IMR-90 (cell line): Measurements from ENCODE around the gene DCTN2. TPM values are rescaled to one million over a fixed set of nuclear protein-coding genes. Genes with fewer than 3 reads are reported as not detected.

ENCODE experiments used
- ATAC-seq: fragments of 200-7000 bp; cut with Tn5 transposase; 2 replicates; pipeline ENCODE4 v1.9.1; 2020; ENCODE audit warnings: low read depth, mild to moderate bottlenecking, moderate library complexity
- BruUV-seq: library from RNA; stranded (reverse); fragments of 400-500 nt; replicated peaks from 2 replicates; lab custom pipeline; 2021; lab: Mats Ljungman, UMichigan
- CTCF ChIA-PET: fragments of 300-600 bp; formaldehyde crosslinking; extraction: SDS; loops from one replicate; lab custom pipeline; 2021; ENCODE audit warnings: antibody characterized with exemption; lab: Yijun Ruan, JAX
- POLR2A ChIA-PET: fragments of 300-600 bp; sonication (Branson Sonifier 250); formaldehyde crosslinking; loops from one replicate; lab custom pipeline; 2022; ENCODE audit warnings: antibody characterized with exemption; ENCODE audit not compliant: unreplicated experiment; lab: Charles Lee
- DNase-seq: peaks from one replicate; pipeline ENCODE4 v3.0.0; 2013
- H2AFZ ChIP-seq: replicated peaks from 2 replicates; pipeline ENCODE3; 2013; ENCODE audit warnings: low read length, mild to moderate bottlenecking; ENCODE audit not compliant: poor library complexity
- H2AK5ac ChIP-seq: 2 replicates; pipeline ENCODE4 v1.6.1; 2013; ENCODE audit warnings: low read depth, low read length, inconsistent platforms
- H2AK9ac ChIP-seq: replicated peaks from 2 replicates; pipeline ENCODE3; 2013; ENCODE audit warnings: mild to moderate bottlenecking, low read depth, low read length, moderate library complexity; ENCODE audit not compliant: poor library complexity
- H2BK120ac ChIP-seq: 2 replicates; pipeline ENCODE4 v1.6.1; 2013; ENCODE audit warnings: low read depth, low read length, inconsistent platforms
- H2BK15ac ChIP-seq: 3 replicates; pipeline ENCODE4 v1.6.1; 2013; ENCODE audit warnings: low read depth, low read length, inconsistent platforms
- H2BK20ac ChIP-seq: 2 replicates; pipeline ENCODE4 v1.6.1; 2013; ENCODE audit warnings: low read depth, mild to moderate bottlenecking, inconsistent platforms, low read length, moderate library complexity
- H2BK5ac ChIP-seq: 2 replicates; pipeline ENCODE4 v1.6.1; 2013; ENCODE audit warnings: mild to moderate bottlenecking, low read depth, low read length, inconsistent platforms; ENCODE audit not compliant: poor library complexity, severe bottlenecking
- H3K14ac ChIP-seq: replicated peaks from 2 replicates; pipeline ENCODE4 v1.6.1; 2013; ENCODE audit warnings: low read depth, low read length, inconsistent platforms
- H3K18ac ChIP-seq: 2 replicates; pipeline ENCODE4 v1.6.1; 2013; ENCODE audit warnings: low read depth, low read length, control low read depth
- H3K23ac ChIP-seq: 2 replicates; pipeline ENCODE4 v1.6.1; 2013; ENCODE audit warnings: low read depth, low read length, inconsistent platforms
- H3K27ac ChIP-seq: 2 replicates; pipeline ENCODE4 v1.5.1; 2013; ENCODE audit warnings: mild to moderate bottlenecking, control low read depth, low read length; ENCODE audit not compliant: insufficient read depth
- H3K27me3 ChIP-seq: 2 replicates; pipeline ENCODE4 v1.6.1; 2013; ENCODE audit warnings: low read length; ENCODE audit not compliant: control insufficient read depth, insufficient read depth
- H3K36me3 ChIP-seq: 2 replicates; pipeline ENCODE4 v1.6.1; 2013; ENCODE audit warnings: low read length, mixed read lengths; ENCODE audit not compliant: control insufficient read depth, insufficient read depth
- H3K4ac ChIP-seq: 2 replicates; pipeline ENCODE4 v1.6.1; 2013; ENCODE audit warnings: low read depth, low read length, inconsistent platforms
- H3K4me1 ChIP-seq: 2 replicates; pipeline ENCODE4 v1.6.1; 2013; ENCODE audit warnings: low read length, mixed read lengths; ENCODE audit not compliant: control insufficient read depth, insufficient read depth
- H3K4me2 ChIP-seq: 2 replicates; pipeline ENCODE4 v1.6.1; 2013; ENCODE audit warnings: low read depth, mild to moderate bottlenecking, control low read depth, low read length, moderate library complexity
- H3K4me3 ChIP-seq: 2 replicates; pipeline ENCODE4 v1.5.1; 2013; ENCODE audit warnings: low read depth, mild to moderate bottlenecking, control low read depth, low read length, moderate library complexity; ENCODE audit not compliant: insufficient read depth
- H3K56ac ChIP-seq: 2 replicates; pipeline ENCODE4 v1.6.1; 2013; ENCODE audit warnings: low read length, inconsistent platforms; ENCODE audit not compliant: insufficient read depth; ENCODE audit errors: extremely low read depth
- H3K79me1 ChIP-seq, 2 experiments: 2 replicates each; pipeline ENCODE4 v1.6.1; 2013; ENCODE audit warnings: low read length in 2 of 2, inconsistent platforms in 1 of 2, low read depth in 1 of 2
- H3K9ac ChIP-seq: 2 replicates; pipeline ENCODE4 v1.6.1; 2013; ENCODE audit warnings: low read depth, low read length, control low read depth
- H3K9me1 ChIP-seq: 2 replicates; pipeline ENCODE4 v1.6.1; 2013; ENCODE audit warnings: low read length, inconsistent platforms; ENCODE audit not compliant: insufficient read depth
- H3K9me3 ChIP-seq: 2 replicates; pipeline ENCODE4 v1.6.1; 2013; ENCODE audit warnings: low read length; ENCODE audit not compliant: control insufficient read depth, insufficient read depth
- H4K20me1 ChIP-seq: 2 replicates; pipeline ENCODE4 v1.6.1; 2013; ENCODE audit warnings: low read length, inconsistent platforms; ENCODE audit not compliant: insufficient read depth
- H4K5ac ChIP-seq: 2 replicates; pipeline ENCODE4 v1.6.1; 2013; ENCODE audit warnings: mild to moderate bottlenecking, low read depth, low read length, control low read depth
- H4K8ac ChIP-seq, 2 experiments: 2 replicates each; pipeline ENCODE4 v1.6.1; 2013; ENCODE audit warnings: low read depth in 2 of 2, low read length in 2 of 2, control low read depth in 1 of 2, inconsistent platforms in 1 of 2
- H4K91ac ChIP-seq: 2 replicates; pipeline ENCODE4 v1.6.1; 2013; ENCODE audit warnings: low read depth, low read length, inconsistent platforms; ENCODE audit not compliant: insufficient read depth
- BHLHE40 ChIP-seq: fragments of 150-350 bp; IDR thresholded peaks from 2 replicates; pipeline ENCODE4 v1.6.1; 2016; ENCODE audit warnings: mild to moderate bottlenecking, low read depth, low read length
- CEBPB ChIP-seq: IDR thresholded peaks from 2 replicates; pipeline ENCODE4 v1.6.1; 2012; ENCODE audit warnings: low read depth, low read length, improper control_type of control experiment
- CHD1 ChIP-seq: IDR thresholded peaks from 2 replicates; pipeline ENCODE4 v1.6.1; 2012; ENCODE audit warnings: low read depth, low read length, improper control_type of control experiment
- CTCF ChIP-seq: conservative IDR thresholded peaks from 2 replicates; pipeline ENCODE4 v1.5.1; 2012; ENCODE audit warnings: mild to moderate bottlenecking, low read depth, low read length, improper control_type of control experiment
- ELK1 ChIP-seq: fragments of 150-350 bp; IDR thresholded peaks from 2 replicates; pipeline ENCODE4 v1.6.1; 2016; ENCODE audit warnings: low read depth, mild to moderate bottlenecking, low read length, moderate library complexity, borderline replicate concordance
- FOS ChIP-seq: fragments of 150-350 bp; IDR thresholded peaks from 2 replicates; pipeline ENCODE4 v1.6.1; 2016; ENCODE audit warnings: low read depth, low read length
- MAFK ChIP-seq: IDR thresholded peaks from 2 replicates; pipeline ENCODE4 v1.6.1; 2012; ENCODE audit warnings: low read depth, low read length, improper control_type of control experiment
- MAZ ChIP-seq: IDR thresholded peaks from 2 replicates; pipeline ENCODE4 v1.6.1; 2012; ENCODE audit warnings: low read depth, mild to moderate bottlenecking, low read length, improper control_type of control experiment, moderate library complexity, borderline replicate concordance
- MXI1 ChIP-seq: IDR thresholded peaks from 2 replicates; pipeline ENCODE4 v1.6.1; 2012; ENCODE audit warnings: low read depth, mild to moderate bottlenecking, low read length, moderate library complexity, borderline replicate concordance
- NFE2L2 ChIP-seq: fragments of 150-350 bp; IDR thresholded peaks from 2 replicates; pipeline ENCODE4 v1.6.1; 2016; ENCODE audit warnings: low read depth, mild to moderate bottlenecking, low read length
- POLR2A ChIP-seq: IDR thresholded peaks from 2 replicates; pipeline ENCODE4 v1.6.1; 2012; ENCODE audit warnings: mild to moderate bottlenecking, low read depth, low read length
- RAD21 ChIP-seq: IDR thresholded peaks from 2 replicates; pipeline ENCODE4 v1.6.1; 2012; ENCODE audit warnings: low read length, improper control_type of control experiment
- RCOR1 ChIP-seq: IDR thresholded peaks from 2 replicates; pipeline ENCODE4 v1.6.1; 2012; ENCODE audit warnings: mild to moderate bottlenecking, low read length, improper control_type of control experiment; ENCODE audit not compliant: insufficient replicate concordance
- RFX5 ChIP-seq: IDR thresholded peaks from 2 replicates; pipeline ENCODE4 v1.8.0; 2012; ENCODE audit warnings: low read depth, mild to moderate bottlenecking, low read length, moderate library complexity
- SMC3 ChIP-seq: fragments of 150-350 bp; IDR thresholded peaks from 2 replicates; pipeline ENCODE4 v1.6.1; 2016; ENCODE audit warnings: low read depth, mild to moderate bottlenecking, antibody characterized with exemption, low read length, moderate library complexity
- USF2 ChIP-seq: fragments of 150-350 bp; IDR thresholded peaks from 2 replicates; pipeline ENCODE4 v1.6.1; 2017; ENCODE audit warnings: mild to moderate bottlenecking, antibody characterized with exemption, low read length, low read depth
- WGBS, 2 experiments: methylation state at CpG; one replicate each; pipeline versions ENCODE4 v1.1.5 to v1.1.7; 2013; ENCODE audit warnings: missing lambda C conversion rate in 2 of 2; ENCODE audit not compliant: insufficient read length in 1 of 2; ENCODE audit errors: extremely low coverage in 2 of 2; 5-methylcytosine and 5-hydroxymethylcytosine counted together
- dilution Hi-C: fragments of 300-500 bp; cut with HindIII; formaldehyde crosslinking; loops from one replicate; pipeline ENCODE4 v1.14.3; 2018; ENCODE audit warnings: low sequenced_read_pairs; ENCODE audit not compliant: unreplicated experiment
- in situ Hi-C: fragments of 300-500 bp; cut with MboI; formaldehyde crosslinking; loops from 3 replicates; pipeline ENCODE4 v1.14.3; 2019; ENCODE audit warnings: low sequenced_read_pairs, inconsistent platforms, mixed read lengths
- intact Hi-C: fragments of 100-400 bp; cut with micrococcal nuclease; formaldehyde crosslinking; loops from 2 replicates; pipeline ENCODE4 v1.10.0; 2022
- polyA plus RNA-seq, 3 experiments: library from polyadenylated mRNA; depleted of rRNA; stranded (reverse); fragments of >200 nt; gene quantifications; 2 replicates each; pipeline ENCODE4 v1.2.3, GENCODE V29; 2012; ENCODE audit warnings: low replicate concordance in 1 of 3
- total RNA-seq: library from RNA; depleted of rRNA; stranded (reverse); fragments of >200 nt; gene quantifications from 2 replicates; pipeline ENCODE4 v1.2.3, GENCODE V29; 2012

Gene DCTN2
- total and polyA plus RNA-seq, 2 of the 4 experiments (the other 2 are of a cell fraction): 125 to 130 TPM

GRCh38 chr12:57487055-57487596 is 59.9 kb downstream of the DCTN2 start:
- Histone ChIP-seq H2AFZ (peak overlapping the region; percentile 97), H2BK20ac (no peak overlapping the region), H3K18ac (no peak overlapping the region), H4K91ac (peak overlapping the region; percentile 83; the same call in 1 of the 2 replicates), H3K9me3 (no peaks in the 10 kb centered on the region), H3K36me3 (peaks cover 22% of the 10 kb centered on the region), H2BK15ac (no peak overlapping the region; the same call in 2 of the 3 replicates), H3K4ac (peak overlapping the region; percentile 75), H3K9ac (no peak overlapping the region), H2AK5ac (peak overlapping the region; percentile 86), H3K79me1 (peaks cover 28 to 43% of the 10 kb centered on the region in 2 experiments), H3K9me1 (peaks cover 15% of the 10 kb centered on the region), H4K8ac (peak overlapping the region; percentile 93 to 95), H4K20me1 (peaks cover 16% of the 10 kb centered on the region; the same call in 1 of the 2 replicates), H3K4me2 (peak overlapping the region; percentile 53; the same call in 1 of the 2 replicates), H2AK9ac (peak overlapping the region; percentile 83), H2BK5ac (peak overlapping the region; percentile 48), H3K4me3 (no peak overlapping the region), H3K27ac (no peak overlapping the region; the same call in 1 of the 2 replicates), H3K4me1 (peaks cover 8% of the 10 kb centered on the region), H3K56ac (no peak overlapping the region), H3K23ac (no peak overlapping the region), H3K14ac (no peak overlapping the region), H4K5ac (peak overlapping the region; percentile 96), H2BK120ac (0 out of 2 replicates have a peak overlapping the region, but pooled peaks have one; percentile 34), H3K27me3 (no peaks in the 10 kb centered on the region)
- no TSS peak for BruUV-seq
- no peak for DNase-seq
- CTCF ChIA-PET: no interaction called here
- intact Hi-C loops: no loop called here
- ATAC-seq: no peak
- in situ Hi-C loops: no loop called here
- dilution Hi-C loops: no loop called here
- POLR2A ChIA-PET: no interaction called here
- TF ChIP-seq CHD1 (no peak), MXI1 (no peak), MAFK (no peak), RAD21 (no peak), USF2 (no peak), RCOR1 (no peak), RFX5 (no peak), MAZ (no peak), FOS (no peak), ELK1 (no peak), NFE2L2 (no peak), BHLHE40 (no peak), POLR2A (no peak), CEBPB (no peak), SMC3 (no peak), CTCF (no peak)
- 76% methylated on average over 10 of the region's 27 CpGs; no CpG with 5 or more reads in 1 of the 2 experiments for WGBS, 2 experiments
